ENCODE data around the gene WHRN. TPM values are rescaled to one million over a fixed set of nuclear protein-coding genes. Genes with fewer than 3 reads are reported as not detected.

Gene WHRN
- total and polyA plus RNA-seq, 2 donors (not counting 1 experiment from before 2014, with no cell fraction given) = 19.4 to 95.7 TPM

- Mint-ChIP-seq H3K9me3 (ENCODE audit: insufficient read depth) (no peaks in the 10 kb centered on the region), H3K27me3 (no peaks in the 10 kb centered on the region), H3K4me1 (peaks cover 21% of the 10 kb centered on the region), H3K27ac (no peak overlapping the region), H3K4me3 (no peak overlapping the region)
- H3K4me2 ChIP-seq (replicated peaks; ENCODE audit: low read depth, low read length, poor library complexity, severe bottlenecking) = no peak overlapping the region
- POLR2A ChIA-PET = no interaction called here
- no peak overlapping the region for H3K27ac ChIP-seq (ENCODE audit: low read length in 2 of 2)
- H3K4me3 ChIP-seq (ENCODE audit: control extremely low read depth in 1 of 5, extremely low read depth in 1 of 5, insufficient read depth in 1 of 5, low read depth in 2 of 5, low read length in 4 of 5) = no peak overlapping the region
- H3K79me2 ChIP-seq (ENCODE audit: control insufficient read depth, insufficient read depth, low read length) = no peaks in the 10 kb centered on the region
- TF ChIP-seq EZH2 (IDR thresholded peaks at IDR 0.05; ENCODE audit: borderline replicate concordance, insufficient read depth, low read depth, low read length, poor library complexity, severe bottlenecking) = no peak
- no peak for TF ChIP-seq CTCF (IDR thresholded peaks at IDR 0.05)
- H3K36me3 ChIP-seq (replicated peaks in 1 of 2; ENCODE audit: control extremely low read depth in 1 of 2, control insufficient read depth in 1 of 2, extremely low read depth in 1 of 2, insufficient read depth in 2 of 2, low read length in 1 of 2) = no peaks in the 10 kb centered on the region
- no peaks in the 10 kb centered on the region for H3K27me3 ChIP-seq (replicated peaks in 1 of 4; ENCODE audit: control extremely low read depth in 1 of 4, control insufficient read depth in 3 of 4, insufficient read depth in 4 of 4, low read length in 3 of 4)
- no peaks in the 10 kb centered on the region for H4K20me1 ChIP-seq (ENCODE audit: control insufficient read depth, insufficient read depth, low read length, poor library complexity, severe bottlenecking)
- H3K9me3 ChIP-seq (ENCODE audit: control extremely low read depth in 1 of 3, control insufficient read depth in 2 of 3, insufficient read depth in 1 of 3, low read length in 2 of 3) = peaks cover 0 to 2% (median 0%) of the 10 kb centered on the region in 3 donors
- CTCF ChIA-PET = interaction anchor here (1.0 kb wide), 1 partner anchor 44 kb away, joined by 4 read pairs; no protein-coding TSS in a partner anchor
- no peak for DNase-seq
- intact Hi-C loops (cut with micrococcal nuclease) = no loop called here
- H3K4me1 ChIP-seq (ENCODE audit: control insufficient read depth in 2 of 2, insufficient read depth in 2 of 2, low read length in 2 of 2) = peaks cover 5 to 6% of the 10 kb centered on the region in 2 donors
- no peak overlapping the region for H2AFZ ChIP-seq (ENCODE audit: insufficient read depth, low read depth, low read length, poor library complexity, severe bottlenecking)
- H3K9ac ChIP-seq (ENCODE audit: low read length) = no peak overlapping the region
- WGBS (ENCODE audit: insufficient coverage) = 88% methylated on average over 9 of the region's 12 CpGs
- ATAC-seq (ENCODE audit: low read depth) = no peak
These were observed 10.3 kb downstream of the WHRN start for GRCh38 chr9:114494776-114495569.

GRCh38 chr9:114493521-114494184 is 11.6 kb downstream of the WHRN start:
- Histone ChIP-seq H4K20me1 (ENCODE audit: control insufficient read depth, insufficient read depth, low read length, poor library complexity, severe bottlenecking) (no peaks in the 10 kb centered on the region), H2AFZ (ENCODE audit: insufficient read depth, low read depth, low read length, poor library complexity, severe bottlenecking) (no peak overlapping the region), H3K27me3 (replicated peaks in 1 of 4; ENCODE audit: control extremely low read depth in 1 of 4, control insufficient read depth in 3 of 4, insufficient read depth in 4 of 4, low read length in 3 of 4) (no peaks in the 10 kb centered on the region), H3K27ac (ENCODE audit: low read length in 2 of 2) (no peak overlapping the region), H3K9ac (ENCODE audit: low read length) (no peak overlapping the region), H3K9me3 (ENCODE audit: control extremely low read depth in 1 of 3, control insufficient read depth in 2 of 3, insufficient read depth in 1 of 3, low read length in 2 of 3) (peaks cover 0 to 2% (median 0%) of the 10 kb centered on the region in 3 donors), H3K4me2 (replicated peaks; ENCODE audit: low read depth, low read length, poor library complexity, severe bottlenecking) (no peak overlapping the region), H3K4me1 (ENCODE audit: control insufficient read depth in 2 of 2, insufficient read depth in 2 of 2, low read length in 2 of 2) (peaks cover 6 to 7% of the 10 kb centered on the region in 2 donors), H3K4me3 (ENCODE audit: control extremely low read depth in 1 of 5, extremely low read depth in 1 of 5, insufficient read depth in 1 of 5, low read depth in 2 of 5, low read length in 4 of 5) (no peak overlapping the region), H3K36me3 (replicated peaks in 1 of 2; ENCODE audit: control extremely low read depth in 1 of 2, control insufficient read depth in 1 of 2, extremely low read depth in 1 of 2, insufficient read depth in 2 of 2, low read length in 1 of 2) (no peaks in the 10 kb centered on the region), H3K79me2 (ENCODE audit: control insufficient read depth, insufficient read depth, low read length) (no peaks in the 10 kb centered on the region)
- ATAC-seq (ENCODE audit: low read depth) = no peak
- POLR2A ChIA-PET = no interaction called here
- Mint-ChIP-seq H3K27me3 (no peaks in the 10 kb centered on the region), H3K27ac (no peak overlapping the region), H3K4me3 (no peak overlapping the region), H3K4me1 (peaks cover 24% of the 10 kb centered on the region), H3K9me3 (ENCODE audit: insufficient read depth) (no peaks in the 10 kb centered on the region)
- WGBS (ENCODE audit: insufficient coverage) = 94% methylated on average over 6 of the region's 8 CpGs
- CTCF ChIA-PET = no interaction called here
- intact Hi-C loops (cut with micrococcal nuclease) = no loop called here
- DNase-seq = no peak
- TF ChIP-seq CTCF (IDR thresholded peaks at IDR 0.05) = no peak
- no peak for TF ChIP-seq EZH2 (IDR thresholded peaks at IDR 0.05; ENCODE audit: borderline replicate concordance, insufficient read depth, low read depth, low read length, poor library complexity, severe bottlenecking)
